ENCODE results near the gene FRAT1. TPM values are rescaled to one million over a fixed set of nuclear protein-coding genes. Genes with fewer than 3 reads are reported as not detected.

The FRAT1 gene
- polyA plus RNA-seq, 1 donor (not counting 4 experiments of a cell fraction or from before 2014, with no cell fraction given) = 0.34 TPM

DNA sequence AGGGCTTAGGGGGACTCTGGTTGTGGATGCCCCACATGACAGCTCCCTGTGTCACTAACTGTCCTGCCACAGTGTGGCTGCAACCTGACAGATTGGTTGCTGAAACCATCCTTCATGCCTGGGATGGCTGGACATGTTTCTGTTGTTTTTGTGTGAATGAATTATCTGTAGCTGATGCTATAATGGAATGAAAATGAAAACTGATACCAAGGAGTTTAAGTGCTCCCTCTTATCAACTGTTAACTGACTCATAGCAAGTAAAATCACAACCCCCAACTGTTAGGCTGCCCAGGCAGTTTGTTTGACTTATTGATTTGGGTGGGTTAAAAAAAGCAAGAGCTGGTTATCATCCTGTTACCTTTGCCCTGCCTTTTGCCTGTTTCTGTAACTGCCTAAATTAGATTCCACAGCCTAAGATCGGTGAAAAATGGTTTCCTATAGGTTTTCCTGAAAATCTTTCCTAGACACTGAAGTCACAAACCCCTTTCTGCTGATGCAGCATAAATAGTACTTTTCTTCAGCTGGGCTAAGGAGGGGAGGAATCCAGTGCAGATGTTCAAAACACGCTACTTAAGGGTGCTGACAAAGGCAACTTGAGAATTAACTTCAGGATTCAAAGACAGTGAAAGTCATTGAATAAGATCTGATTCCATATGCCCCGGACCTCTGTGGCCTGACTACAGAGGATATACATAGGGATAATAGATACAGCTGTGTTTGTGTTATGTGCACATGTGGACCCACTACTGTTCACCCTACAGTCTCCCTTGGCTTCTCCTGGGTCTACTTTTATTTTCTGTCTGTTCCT is 9.8 kb downstream of the FRAT1 start:
- no peak for FAIRE-seq
- dilution Hi-C loops (cut with MboI; ENCODE audit: extremely low pct_ligation_motif_present, low sequenced_read_pairs) = no loop called here

DNA sequence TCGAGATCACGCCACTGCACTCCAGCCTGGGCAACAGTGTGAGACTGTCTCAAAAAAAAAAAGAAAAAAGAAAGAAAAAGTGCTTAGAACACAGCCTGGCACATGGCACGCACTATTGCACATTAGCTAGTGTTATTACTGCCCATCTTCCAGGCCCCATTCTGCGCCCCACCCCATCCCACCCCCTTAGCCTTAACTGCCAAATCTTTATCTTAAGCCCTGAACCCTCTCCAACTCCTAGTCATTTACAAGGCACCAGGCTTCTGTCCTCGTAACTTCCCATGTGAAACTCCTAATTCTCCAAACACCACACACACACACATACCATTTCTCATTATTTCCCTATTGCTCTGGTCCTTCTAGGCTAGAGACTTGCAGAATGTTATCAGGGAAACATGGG is 10.7 kb downstream of the FRAT1 start:
- DNase-seq (ENCODE audit: low read depth, low spot score) (no peak), FAIRE-seq (no peak)
- Histone ChIP-seq H3K9me3 (ENCODE audit: control insufficient read depth, low read depth, low read length) (no peaks in the 10 kb centered on the region), H3K27ac (ENCODE audit: control insufficient read depth, insufficient read depth, low read length) (no peak overlapping the region), H3K36me3 (ENCODE audit: control insufficient read depth in 2 of 2, extremely low read depth in 1 of 2, insufficient read depth in 2 of 2, low read length in 2 of 2) (peaks cover 0 to 2% of the 10 kb centered on the region in 2 experiments), H3K4me2 (ENCODE audit: control insufficient read depth, extremely low read depth, insufficient read depth, low read depth, low read length) (no peak overlapping the region), H3K4me1 (ENCODE audit: control insufficient read depth, extremely low read depth, insufficient read depth, low read length) (peaks cover 14% of the 10 kb centered on the region), H3K27me3 (ENCODE audit: control insufficient read depth, extremely low read depth, insufficient read depth, low read length) (no peaks in the 10 kb centered on the region), H3K4me3 (ENCODE audit: control insufficient read depth in 2 of 3, extremely low read depth in 1 of 3, insufficient read depth in 2 of 3, low read depth in 1 of 3, low read length in 3 of 3) (no peak overlapping the region), H4K20me1 (ENCODE audit: control insufficient read depth, extremely low read depth, insufficient read depth, low read length) (no peaks in the 10 kb centered on the region), H2AFZ (ENCODE audit: control insufficient read depth, low read length) (no peak overlapping the region), H3K9ac (ENCODE audit: control insufficient read depth, extremely low read depth, insufficient read depth, low read length) (no peak overlapping the region), H3K79me2 (ENCODE audit: control insufficient read depth, insufficient read depth, low read length) (peaks cover 24% of the 10 kb centered on the region), H3K9me1 (ENCODE audit: control insufficient read depth, extremely low read depth, insufficient read depth, low read length) (no peaks in the 10 kb centered on the region)
- dilution Hi-C loops (cut with MboI; ENCODE audit: extremely low pct_ligation_motif_present, low sequenced_read_pairs) = no loop called here
- no peak for TF ChIP-seq EZH2 (IDR thresholded peaks at IDR 0.05; ENCODE audit: low read length)
- TF ChIP-seq, protein P1, sequence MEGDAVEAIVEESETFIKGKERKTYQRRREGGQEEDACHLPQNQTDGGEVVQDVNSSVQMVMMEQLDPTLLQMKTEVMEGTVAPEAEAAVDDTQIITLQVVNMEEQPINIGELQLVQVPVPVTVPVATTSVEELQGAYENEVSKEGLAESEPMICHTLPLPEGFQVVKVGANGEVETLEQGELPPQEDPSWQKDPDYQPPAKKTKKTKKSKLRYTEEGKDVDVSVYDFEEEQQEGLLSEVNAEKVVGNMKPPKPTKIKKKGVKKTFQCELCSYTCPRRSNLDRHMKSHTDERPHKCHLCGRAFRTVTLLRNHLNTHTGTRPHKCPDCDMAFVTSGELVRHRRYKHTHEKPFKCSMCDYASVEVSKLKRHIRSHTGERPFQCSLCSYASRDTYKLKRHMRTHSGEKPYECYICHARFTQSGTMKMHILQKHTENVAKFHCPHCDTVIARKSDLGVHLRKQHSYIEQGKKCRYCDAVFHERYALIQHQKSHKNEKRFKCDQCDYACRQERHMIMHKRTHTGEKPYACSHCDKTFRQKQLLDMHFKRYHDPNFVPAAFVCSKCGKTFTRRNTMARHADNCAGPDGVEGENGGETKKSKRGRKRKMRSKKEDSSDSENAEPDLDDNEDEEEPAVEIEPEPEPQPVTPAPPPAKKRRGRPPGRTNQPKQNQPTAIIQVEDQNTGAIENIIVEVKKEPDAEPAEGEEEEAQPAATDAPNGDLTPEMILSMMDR (optimal IDR thresholded peaks at IDR 0.05 in 1 of 3, IDR thresholded peaks at IDR 0.05 in 1 of 3, conservative IDR thresholded peaks at IDR 0.05 in 1 of 3; ENCODE audit: extremely low read depth in 1 of 3, insufficient read depth in 2 of 3, low read length in 3 of 3) = no peak

More for the DNA sequence above, 9.8 kb downstream of the FRAT1 start:
- Histone ChIP-seq H2AFZ (ENCODE audit: control insufficient read depth, low read length) (no peak overlapping the region), H3K4me2 (ENCODE audit: control insufficient read depth, extremely low read depth, insufficient read depth, low read depth, low read length) (no peak overlapping the region), H3K36me3 (ENCODE audit: control insufficient read depth in 2 of 2, extremely low read depth in 1 of 2, insufficient read depth in 2 of 2, low read length in 2 of 2) (peaks cover 0 to 2% of the 10 kb centered on the region in 2 experiments), H3K27me3 (ENCODE audit: control insufficient read depth, extremely low read depth, insufficient read depth, low read length) (no peaks in the 10 kb centered on the region), H4K20me1 (ENCODE audit: control insufficient read depth, extremely low read depth, insufficient read depth, low read length) (no peaks in the 10 kb centered on the region), H3K9me1 (ENCODE audit: control insufficient read depth, extremely low read depth, insufficient read depth, low read length) (no peaks in the 10 kb centered on the region), H3K9ac (ENCODE audit: control insufficient read depth, extremely low read depth, insufficient read depth, low read length) (no peak overlapping the region), H3K27ac (ENCODE audit: control insufficient read depth, insufficient read depth, low read length) (no peak overlapping the region), H3K9me3 (ENCODE audit: control insufficient read depth, low read depth, low read length) (no peaks in the 10 kb centered on the region), H3K79me2 (ENCODE audit: control insufficient read depth, insufficient read depth, low read length) (peaks cover 22% of the 10 kb centered on the region), H3K4me1 (ENCODE audit: control insufficient read depth, extremely low read depth, insufficient read depth, low read length) (peaks cover 14% of the 10 kb centered on the region), H3K4me3 (ENCODE audit: control insufficient read depth in 2 of 3, extremely low read depth in 1 of 3, insufficient read depth in 2 of 3, low read depth in 1 of 3, low read length in 3 of 3) (no peak overlapping the region)
- no peak for DNase-seq (ENCODE audit: low read depth, low spot score)
- TF ChIP-seq, protein P1 (optimal IDR thresholded peaks at IDR 0.05 in 1 of 3, IDR thresholded peaks at IDR 0.05 in 1 of 3, conservative IDR thresholded peaks at IDR 0.05 in 1 of 3; ENCODE audit: extremely low read depth in 1 of 3, insufficient read depth in 2 of 3, low read length in 3 of 3) = no peak
- no peak for TF ChIP-seq EZH2 (IDR thresholded peaks at IDR 0.05; ENCODE audit: low read length)
